Mesenteric fat pad (tissue), 1 donor: Measurements from ENCODE around the gene VTI1A. TPM values are rescaled to one million over a fixed set of nuclear protein-coding genes. Genes with fewer than 3 reads are reported as not detected.

Experiments used
- DNase-seq: peaks from one replicate; pipeline ENCODE4 v3.0.0-alpha.2; 2020; ENCODE audit warnings: low spot score
- total RNA-seq: library from RNA; stranded (reverse); fragmentation: NEBNext Ultra II Directional; extraction: Animal tissue kit (Norgen Biotek cat#: 25700); gene quantifications from one replicate; pipeline ENCODE4 v1.2.1, GENCODE V29; 2021
- donor health status: DM: yes; HTN: yes; CAD: no.

Gene VTI1A
- total RNA-seq, 1 donor from 2014 or later: 36.1 TPM

GRCh38 chr10:112503643-112504042, 56.6 kb downstream of the VTI1A start:
- no peak for DNase-seq

- no peak for DNase-seq
Measured at GRCh38 chr10:112507046-112507445, 60.0 kb downstream of the VTI1A start.

GRCh38 chr10:112507988-112508387, 61.0 kb downstream of the VTI1A start:
- no peak for DNase-seq

- DNase-seq: no peak
Measured at GRCh38 chr10:112509558-112510291, 62.7 kb downstream of the VTI1A start.

GRCh38 chr10:112510384-112510783, 63.4 kb downstream of the VTI1A start:
- no peak for DNase-seq

- no peak for DNase-seq
Measured at GRCh38 chr10:112512294-112512693, 65.3 kb downstream of the VTI1A start.

GRCh38 chr10:112515126-112515525, 68.1 kb downstream of the VTI1A start:
- DNase-seq: no peak

- no peak for DNase-seq
Measured at GRCh38 chr10:112515852-112516251, 68.8 kb downstream of the VTI1A start.

GRCh38 chr10:112517451-112517862, 70.4 kb downstream of the VTI1A start:
- no peak for DNase-seq

GRCh38 chr10:112519133-112519761, 72.2 kb downstream of the VTI1A start:
- DNase-seq: no peak

- no peak for DNase-seq
Measured at GRCh38 chr10:112520914-112521313, 73.9 kb downstream of the VTI1A start.

GRCh38 chr10:112524641-112525040, 77.6 kb downstream of the VTI1A start:
- no peak for DNase-seq

- no peak for DNase-seq
Measured at GRCh38 chr10:112525200-112525599, 78.2 kb downstream of the VTI1A start.

- DNase-seq: no peak
Measured at GRCh38 chr10:112526139-112526538, 79.1 kb downstream of the VTI1A start.

GRCh38 chr10:112526906-112527305, 79.9 kb downstream of the VTI1A start:
- DNase-seq: no peak

GRCh38 chr10:112528235-112528634, 81.2 kb downstream of the VTI1A start:
- DNase-seq: no peak

GRCh38 chr10:112531421-112531820, 84.4 kb downstream of the VTI1A start:
- DNase-seq: no peak

- no peak for DNase-seq
Measured at GRCh38 chr10:112532189-112532588, 85.2 kb downstream of the VTI1A start.

GRCh38 chr10:112532956-112533355, 85.9 kb downstream of the VTI1A start:
- DNase-seq: no peak

GRCh38 chr10:112533916-112534315, 86.9 kb downstream of the VTI1A start:
- DNase-seq: no peak

GRCh38 chr10:112535531-112535951, 88.5 kb downstream of the VTI1A start:
- DNase-seq: no peak

GRCh38 chr10:112536663-112537062, 89.6 kb downstream of the VTI1A start:
- DNase-seq: no peak

GRCh38 chr10:112538168-112538567, 91.2 kb downstream of the VTI1A start:
- no peak for DNase-seq
